Mesenchymal stem cell (in vitro differentiated cells and primary cell): ENCODE measurements around the gene NPIPB6.
"Not testable (repeated sequence)": the region's sequence is repeated elsewhere in the genome, so short reads cannot be mapped to it uniquely, and the experiment has no call there.

Experiments used
- DNase-seq: peaks from one replicate; pipeline ENCODE4 v3.0.0-alpha.2; 2013
- H2AFZ ChIP-seq: one replicate; pipeline ENCODE4 v1.6.1; 2013; ENCODE audit warnings: low read depth, mild to moderate bottlenecking, control low read depth, inconsistent platforms, low read length, moderate library complexity
- H2AK5ac ChIP-seq: 2 replicates; pipeline ENCODE4 v1.6.1; 2013; ENCODE audit warnings: low read length, moderate library complexity, mild to moderate bottlenecking, inconsistent platforms; ENCODE audit not compliant: severe bottlenecking
- H2BK120ac ChIP-seq: one replicate; pipeline ENCODE4 v1.6.1; 2013; ENCODE audit warnings: low read depth, mild to moderate bottlenecking, inconsistent platforms, low read length, moderate library complexity
- H2BK12ac ChIP-seq, 2 experiments: one replicate each; pipeline ENCODE4 v1.6.1; 2013; ENCODE audit warnings: inconsistent platforms in 2 of 2, low read length in 2 of 2, mild to moderate bottlenecking in 2 of 2, moderate library complexity in 2 of 2, control low read depth in 1 of 2
- H2BK15ac ChIP-seq: one replicate; pipeline ENCODE4 v1.6.1; 2013; ENCODE audit warnings: mild to moderate bottlenecking, low read depth, inconsistent platforms; ENCODE audit not compliant: poor library complexity, severe bottlenecking
- H2BK5ac ChIP-seq: 2 replicates; pipeline ENCODE4 v1.6.1; 2013; ENCODE audit warnings: low read depth, mild to moderate bottlenecking, low read length, control low read depth, inconsistent platforms; ENCODE audit not compliant: poor library complexity, severe bottlenecking
- H3K14ac ChIP-seq, 2 experiments: one replicate each; pipeline ENCODE4 v1.6.1; 2013; ENCODE audit warnings: inconsistent platforms in 2 of 2, low read length in 2 of 2, control low read depth in 1 of 2, mild to moderate bottlenecking in 1 of 2, moderate library complexity in 1 of 2
- H3K18ac ChIP-seq, 2 experiments: one replicate each; pipeline ENCODE4 v1.6.1; 2013; ENCODE audit warnings: inconsistent platforms in 2 of 2, low read length in 2 of 2, control low read depth in 1 of 2, low read depth in 1 of 2, mild to moderate bottlenecking in 1 of 2
- H3K23ac ChIP-seq, 2 experiments: one replicate each; pipeline ENCODE4 v1.6.1; 2013; ENCODE audit warnings: inconsistent platforms in 2 of 2, low read length in 2 of 2, mild to moderate bottlenecking in 2 of 2, moderate library complexity in 2 of 2, control low read depth in 1 of 2
- H3K27ac ChIP-seq: 2 replicates; pipeline ENCODE4 v1.5.1; 2013; ENCODE audit warnings: mild to moderate bottlenecking, moderate library complexity, low read length, control low read depth, inconsistent platforms; ENCODE audit not compliant: poor library complexity, severe bottlenecking
- H3K27me3 ChIP-seq, 2 experiments: 2 replicates each; pipeline versions ENCODE4 v1.6.1 to v1.7.0; 2013; ENCODE audit warnings: low read length in 2 of 2, mild to moderate bottlenecking in 2 of 2, moderate library complexity in 2 of 2, control low read depth in 1 of 2, inconsistent platforms in 1 of 2; ENCODE audit not compliant: control insufficient read depth in 1 of 2, insufficient read depth in 1 of 2
- H3K36me3 ChIP-seq, 2 experiments: 2 replicates each; pipeline versions ENCODE4 v1.6.1 to v1.7.0; 2013; ENCODE audit warnings: low read length in 2 of 2, control low read depth in 1 of 2, inconsistent platforms in 1 of 2, low read depth in 1 of 2, mild to moderate bottlenecking in 1 of 2; ENCODE audit not compliant: insufficient read depth in 2 of 2, control insufficient read depth in 1 of 2
- H3K4ac ChIP-seq, 2 experiments: one replicate each; pipeline ENCODE4 v1.6.1; 2013; ENCODE audit warnings: inconsistent platforms in 2 of 2, low read length in 2 of 2, mild to moderate bottlenecking in 2 of 2, moderate library complexity in 2 of 2, control low read depth in 1 of 2, low read depth in 1 of 2
- H3K4me1 ChIP-seq: 2 replicates; pipeline ENCODE4 v1.6.1; 2013; ENCODE audit warnings: low read depth, low read length, control low read depth; ENCODE audit not compliant: control insufficient read depth, insufficient read depth
- H3K4me2 ChIP-seq: 2 replicates; pipeline ENCODE4 v1.6.1; 2013; ENCODE audit warnings: low read length, mild to moderate bottlenecking, inconsistent platforms; ENCODE audit not compliant: poor library complexity, severe bottlenecking
- H3K4me3 ChIP-seq, 2 experiments: 2 replicates each; pipeline versions ENCODE4 v1.5.1 to v1.7.0; 2013; ENCODE audit warnings: low read length in 2 of 2, mild to moderate bottlenecking in 2 of 2, control low read depth in 1 of 2, low read depth in 1 of 2; ENCODE audit not compliant: insufficient read depth in 1 of 2
- H3K79me1 ChIP-seq: replicated peaks from 2 replicates; pipeline ENCODE4 v1.6.1; 2013; ENCODE audit warnings: mild to moderate bottlenecking, control low read depth, low read length, inconsistent platforms; ENCODE audit not compliant: poor library complexity, severe bottlenecking
- H3K9ac ChIP-seq: 2 replicates; pipeline ENCODE4 v1.7.0; 2013; ENCODE audit warnings: mild to moderate bottlenecking, low read length, moderate library complexity
- H3K9me3 ChIP-seq: 2 replicates; pipeline ENCODE4 v1.7.0; 2013; ENCODE audit warnings: mild to moderate bottlenecking, low read length; ENCODE audit not compliant: control insufficient read depth
- H4K8ac ChIP-seq: one replicate; pipeline ENCODE4 v1.6.1; 2013; ENCODE audit warnings: inconsistent platforms, mild to moderate bottlenecking, low read length, moderate library complexity
- H4K91ac ChIP-seq: one replicate; pipeline ENCODE4 v1.6.1; 2013; ENCODE audit warnings: mild to moderate bottlenecking, low read length, inconsistent platforms
- WGBS: methylation state at CpG from one replicate; pipeline ENCODE4 v1.1.7; 2013; ENCODE audit warnings: mixed read lengths; 5-methylcytosine and 5-hydroxymethylcytosine counted together

Gene NPIPB6

DNA sequence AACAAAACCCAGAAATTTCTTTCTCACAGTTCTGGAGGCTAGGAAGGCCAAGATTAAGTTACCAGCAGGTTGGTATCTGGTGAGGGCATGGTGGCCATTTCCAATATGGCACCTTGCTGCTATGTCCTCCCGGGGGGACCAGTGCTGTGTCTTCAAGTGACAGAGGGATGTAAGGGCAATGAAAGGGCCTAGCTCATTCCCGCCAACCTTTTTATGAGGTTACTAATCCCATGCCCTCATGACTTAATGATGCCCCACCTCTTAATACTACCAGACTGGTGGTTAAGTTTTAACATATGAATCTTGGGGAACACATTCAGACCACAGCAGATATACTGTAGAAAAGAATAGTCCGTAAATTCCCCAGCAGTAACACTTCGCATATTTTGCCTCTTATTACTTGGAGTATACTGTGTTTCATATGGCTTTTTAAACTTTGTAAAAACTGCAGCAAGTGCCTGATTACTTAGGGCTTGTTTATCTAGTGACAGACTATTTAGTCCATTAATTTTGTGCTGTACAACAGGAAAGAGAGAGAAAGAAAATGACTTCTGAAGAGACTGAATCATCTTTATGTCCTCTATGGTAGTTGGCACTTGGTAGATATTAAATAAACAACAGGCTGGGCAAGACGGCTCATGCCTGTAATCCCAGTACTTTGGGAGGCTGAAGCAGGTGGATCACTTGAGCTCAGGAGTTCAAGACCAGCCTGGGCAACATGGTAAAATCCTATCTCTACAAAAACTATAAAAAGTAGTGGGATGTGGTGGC, 26.2 kb downstream of the NPIPB6 start:
- not testable (repeated sequence) for H3K27me3 ChIP-seq, DNase-seq, H3K4me3 ChIP-seq, H3K4me1 ChIP-seq, H3K23ac ChIP-seq, H4K91ac ChIP-seq, H2BK12ac ChIP-seq, H2AFZ ChIP-seq, H3K4me2 ChIP-seq, H2BK120ac ChIP-seq, H4K8ac ChIP-seq, H2BK15ac ChIP-seq, H3K36me3 ChIP-seq, H3K27ac ChIP-seq, H3K9me3 ChIP-seq, H3K4ac ChIP-seq, H3K14ac ChIP-seq, H3K9ac ChIP-seq, H2BK5ac ChIP-seq, H3K79me1 ChIP-seq, H2AK5ac ChIP-seq
- H3K18ac ChIP-seq: peak overlapping the region in 1 of 2 experiments; percentile 8
- WGBS: 40% methylated on average over 1 of the region's 5 CpGs

DNA sequence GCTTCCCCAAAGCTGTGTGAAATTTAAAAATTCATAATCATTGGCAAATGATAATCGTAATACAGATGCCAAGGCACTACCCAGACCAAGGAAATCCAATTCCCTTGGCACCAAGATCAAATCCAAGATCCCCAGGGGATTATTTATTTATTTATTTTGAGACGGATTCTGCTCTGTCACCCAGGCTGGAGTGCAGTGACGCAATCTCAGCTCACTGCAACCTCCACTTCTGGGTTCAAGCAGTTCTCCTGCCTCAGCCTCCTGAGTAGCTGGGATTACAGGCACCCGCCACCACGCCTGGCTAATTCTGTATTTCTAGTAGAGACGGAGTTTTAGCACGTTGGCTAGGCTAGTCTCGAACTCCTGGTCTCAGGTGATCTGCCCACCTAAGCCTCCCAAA, 27.6 kb downstream of the NPIPB6 start:
- WGBS: 85% methylated on average over 6 of the region's 8 CpGs
- not testable (repeated sequence) for H3K18ac ChIP-seq

DNA sequence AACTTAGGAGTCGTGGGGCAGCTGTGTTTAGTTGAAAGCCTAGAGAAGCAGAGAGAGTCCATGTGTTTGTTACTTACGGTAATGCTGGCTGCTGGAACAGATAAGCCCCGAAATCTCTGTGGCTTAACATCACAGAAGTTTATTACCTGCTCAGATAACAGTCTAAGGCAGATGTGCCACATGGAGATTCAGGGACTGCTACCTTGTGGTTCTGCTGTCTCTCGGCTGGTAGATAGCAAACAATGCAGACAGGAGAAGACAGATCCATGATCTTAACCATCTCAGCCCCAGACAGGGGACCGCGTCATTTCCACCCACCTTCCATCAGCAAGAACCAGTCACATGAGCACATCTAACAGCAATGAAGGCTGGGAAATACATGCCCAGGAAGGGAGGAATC, 30.7 kb downstream of the NPIPB6 start:
- H3K4me3 ChIP-seq, H3K4me2 ChIP-seq, H2BK15ac ChIP-seq, DNase-seq, H2AFZ ChIP-seq, H3K18ac ChIP-seq, H3K79me1 ChIP-seq, H3K9me3 ChIP-seq, H3K36me3 ChIP-seq, H3K27me3 ChIP-seq, H3K14ac ChIP-seq, H2BK5ac ChIP-seq, H2BK12ac ChIP-seq, H3K4ac ChIP-seq, H4K91ac ChIP-seq, H3K27ac ChIP-seq, H2BK120ac ChIP-seq, H3K4me1 ChIP-seq, H2AK5ac ChIP-seq, H3K9ac ChIP-seq, H4K8ac ChIP-seq, H3K23ac ChIP-seq: not testable (repeated sequence)
- WGBS: 89% methylated on average over 3 of the region's 6 CpGs

More for the DNA sequence above, 27.6 kb downstream of the NPIPB6 start:
- H3K27me3 ChIP-seq, H3K4me3 ChIP-seq, DNase-seq, H2BK12ac ChIP-seq, H4K8ac ChIP-seq, H3K9me3 ChIP-seq, H3K4me1 ChIP-seq, H3K23ac ChIP-seq, H2BK5ac ChIP-seq, H2AFZ ChIP-seq, H3K4me2 ChIP-seq, H3K27ac ChIP-seq, H3K4ac ChIP-seq, H3K9ac ChIP-seq, H3K79me1 ChIP-seq, H2AK5ac ChIP-seq, H3K36me3 ChIP-seq, H3K14ac ChIP-seq, H2BK120ac ChIP-seq, H2BK15ac ChIP-seq, H4K91ac ChIP-seq: not testable (repeated sequence)

DNA sequence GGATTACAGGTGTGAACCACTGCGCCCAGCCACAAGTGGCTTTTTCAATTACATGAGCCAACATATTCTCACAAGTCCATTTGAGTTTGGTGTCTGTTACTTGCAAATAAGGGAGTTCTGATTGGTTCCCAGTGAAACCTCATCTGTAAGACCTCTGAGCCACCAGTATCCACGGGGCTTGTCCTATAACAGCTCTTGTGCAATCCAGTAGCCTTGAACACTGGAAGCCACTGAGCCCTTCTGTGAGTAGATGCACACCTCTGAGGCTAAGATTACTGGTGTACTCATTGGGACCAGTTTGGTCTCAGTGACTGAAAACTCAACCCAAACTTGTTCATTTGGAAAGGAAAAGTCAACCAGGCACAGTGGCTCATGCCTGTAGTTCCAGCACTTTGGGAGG, 32.3 kb downstream of the NPIPB6 start:
- H3K36me3 ChIP-seq, DNase-seq, H2AK5ac ChIP-seq, H2AFZ ChIP-seq, H4K91ac ChIP-seq, H3K9ac ChIP-seq, H2BK12ac ChIP-seq, H3K18ac ChIP-seq, H3K79me1 ChIP-seq, H3K4ac ChIP-seq, H3K4me3 ChIP-seq, H3K14ac ChIP-seq, H2BK120ac ChIP-seq, H3K27ac ChIP-seq, H2BK5ac ChIP-seq, H3K9me3 ChIP-seq, H2BK15ac ChIP-seq, H4K8ac ChIP-seq, H3K4me2 ChIP-seq, H3K27me3 ChIP-seq, H3K4me1 ChIP-seq, H3K23ac ChIP-seq: not testable (repeated sequence)
- WGBS: 56% methylated on average over 1 of the region's 2 CpGs
